HG03039 (cell line): Measurements from ENCODE around the gene POU1F1.
A peak's percentile ranks its signal among the peaks of the same experiment; 100 is the strongest.
"Not testable (repeated sequence)": the region's sequence is repeated elsewhere in the genome, so short reads cannot be mapped to it uniquely, and the experiment has no call there.

ENCODE experiments used
- ATAC-seq: cut with Tn5 transposase; IDR thresholded peaks from one replicate; pipeline ENCODE4 v1.9.1; 2021; ENCODE audit warnings: mild to moderate bottlenecking, moderate library complexity; ENCODE audit not compliant: unreplicated experiment

POU1F1 gene

DNA sequence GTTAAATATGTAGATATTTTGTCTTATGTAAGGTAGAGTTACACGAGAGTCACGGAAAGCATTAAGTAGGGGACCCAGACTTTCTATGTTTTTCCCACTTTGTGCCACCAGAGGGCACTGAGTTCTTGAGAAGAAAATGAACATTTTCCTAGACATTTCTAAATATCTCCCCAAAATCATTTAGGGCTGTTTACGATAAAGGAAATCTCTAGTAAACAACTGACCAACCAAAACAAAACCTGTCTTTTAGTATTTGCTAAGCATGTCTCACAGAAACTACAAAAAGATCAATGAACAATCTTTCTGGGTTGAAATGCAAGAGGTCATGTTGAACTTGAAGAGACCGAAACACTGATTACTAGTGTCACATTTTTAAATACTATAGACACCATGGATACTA is 16.1 kb downstream of the POU1F1 start:
- peak; percentile 68 for ATAC-seq

DNA sequence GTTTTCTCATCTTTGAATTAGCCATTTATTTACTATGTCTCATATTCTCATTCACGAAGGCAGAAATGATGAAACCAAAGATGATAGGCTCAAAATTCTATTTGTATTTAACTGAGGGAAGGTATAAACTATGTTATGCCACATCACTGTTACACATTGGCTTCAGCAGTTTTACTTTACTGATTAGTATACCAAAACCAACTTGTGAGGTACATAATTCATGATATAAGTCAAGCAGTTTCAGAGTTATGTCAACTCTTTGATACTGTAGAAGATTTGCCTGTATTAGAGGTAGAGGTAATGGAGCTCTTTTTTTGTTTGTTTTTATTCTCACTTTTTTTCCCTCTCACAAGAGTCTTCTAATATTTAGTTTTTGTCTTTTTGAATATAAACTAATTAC is 26.4 kb downstream of the POU1F1 start:
- no peak for ATAC-seq

DNA sequence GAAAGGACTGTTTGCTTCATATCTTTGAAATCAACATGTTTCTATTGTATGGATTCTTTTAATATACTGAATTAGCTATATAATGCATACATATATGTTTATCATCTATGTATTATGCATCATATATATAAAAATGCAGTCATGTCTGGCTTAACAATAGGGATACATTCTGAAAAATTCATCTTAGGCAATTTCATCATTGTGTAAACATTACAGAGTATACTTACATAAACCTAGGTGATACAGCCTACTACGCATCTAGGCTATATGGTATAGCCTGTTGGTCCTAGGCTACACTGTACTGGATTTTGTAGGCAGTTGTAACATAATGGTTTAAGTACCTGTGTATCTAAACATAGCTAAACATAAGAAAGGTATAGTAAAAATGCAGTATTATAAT is 27.6 kb downstream of the POU1F1 start:
- no peak for ATAC-seq

DNA sequence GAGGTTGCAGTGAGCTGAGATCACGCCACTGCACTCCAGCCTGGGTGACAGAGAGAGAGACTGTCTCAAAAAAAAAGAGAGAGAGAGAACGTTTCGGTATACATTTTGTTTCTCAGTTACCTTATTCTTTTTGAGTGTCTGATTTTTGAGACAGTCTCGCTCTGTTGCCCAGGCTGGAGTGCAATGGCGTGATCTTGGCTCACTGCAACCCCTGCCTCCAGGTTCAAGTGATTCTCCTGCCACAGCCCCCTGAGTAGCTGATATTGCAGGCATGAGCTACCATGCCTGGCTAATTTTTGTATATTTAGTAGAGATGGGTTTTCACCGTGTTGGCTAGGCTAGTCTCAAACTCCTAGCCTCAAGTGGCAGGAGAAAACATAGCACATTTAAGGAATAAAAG is 28.2 kb downstream of the POU1F1 start:
- ATAC-seq = not testable (repeated sequence)

DNA sequence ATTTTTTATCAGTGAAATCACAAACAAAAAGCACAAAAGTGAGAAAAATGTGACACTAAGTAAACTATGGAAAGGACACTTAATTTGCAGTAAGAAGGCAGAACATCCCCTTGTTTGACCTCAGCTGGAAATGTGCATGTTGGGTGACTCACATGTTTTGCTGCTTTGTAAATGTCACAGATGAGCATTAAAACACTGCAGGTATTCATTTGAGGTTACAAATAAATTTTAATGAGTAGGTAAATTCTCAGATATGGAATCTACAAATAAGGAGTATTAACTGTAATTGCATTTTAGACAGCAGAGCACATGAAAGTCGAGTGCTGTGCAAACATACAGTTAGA is 29.0 kb downstream of the POU1F1 start:
- ATAC-seq = no peak

DNA sequence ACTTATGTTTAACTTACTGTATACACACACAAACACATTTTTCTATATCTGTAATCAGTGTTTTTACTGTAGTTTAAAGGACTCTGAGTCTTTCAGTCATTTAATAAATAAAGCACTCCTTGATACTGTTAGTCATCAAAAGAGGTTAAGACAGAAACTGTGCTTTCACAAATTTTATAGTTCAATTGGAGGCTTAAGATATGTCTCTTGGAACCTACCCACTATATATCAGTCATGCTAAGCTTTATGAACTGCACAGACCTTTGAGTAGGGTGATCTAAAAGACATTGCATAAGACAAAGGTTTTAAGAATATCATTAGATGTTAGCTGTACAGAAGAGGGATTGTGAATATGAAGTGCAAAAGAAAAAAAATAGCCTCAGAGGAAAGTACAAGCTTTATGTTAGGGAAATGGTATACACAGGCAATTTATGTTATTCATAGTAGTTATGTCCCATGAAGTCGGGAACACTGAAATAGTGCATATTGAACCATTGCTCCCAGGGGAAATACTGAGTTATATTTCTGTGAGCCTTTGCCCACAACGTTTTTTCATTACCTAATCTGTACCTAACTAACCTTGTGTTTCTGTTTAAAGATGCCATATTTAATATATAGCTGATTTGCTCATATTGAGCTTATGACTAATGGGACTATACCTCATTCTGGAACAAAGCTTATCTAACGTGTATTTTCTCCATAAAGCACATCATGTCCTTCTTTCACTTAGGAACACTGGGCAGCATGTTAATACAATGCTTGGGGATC is 29.5 kb downstream of the POU1F1 start:
- ATAC-seq = no peak

DNA sequence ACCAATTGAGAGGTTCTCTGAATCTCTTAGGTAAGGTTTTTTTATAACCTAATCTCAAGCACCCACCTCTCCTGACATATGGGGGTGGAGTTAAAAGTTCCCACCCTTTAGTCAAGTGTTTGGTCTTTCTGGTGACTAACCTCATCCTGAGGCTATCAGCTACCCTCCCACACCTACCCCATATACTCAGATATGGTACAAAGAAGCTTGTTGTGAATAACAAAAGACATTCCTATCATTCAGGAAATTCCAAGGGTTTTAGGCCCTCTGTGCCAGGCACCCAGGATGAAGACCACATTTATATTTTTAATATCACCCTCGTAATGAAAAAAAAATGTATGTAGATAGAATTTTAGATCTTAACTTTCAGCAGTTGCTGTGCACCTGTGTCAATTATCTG is 40.3 kb downstream of the POU1F1 start:
- no peak for ATAC-seq

DNA sequence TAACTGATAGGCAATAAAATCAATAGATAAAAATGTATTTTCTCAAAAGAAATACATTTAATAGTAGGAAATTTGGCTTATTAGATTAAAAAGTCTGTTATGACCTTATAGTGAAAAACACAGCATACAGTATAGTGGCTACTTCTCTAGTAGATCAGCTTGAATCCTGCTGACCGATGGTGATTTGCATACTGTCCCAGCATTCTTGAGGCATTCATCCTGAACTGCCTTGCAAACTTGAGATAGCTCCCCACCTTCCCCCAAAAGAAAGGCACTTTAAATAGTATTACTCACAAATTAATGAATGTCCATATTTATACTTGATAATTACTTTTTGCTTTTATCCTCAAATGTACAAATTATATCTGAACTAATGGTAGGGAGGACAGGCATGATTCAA is 42.6 kb downstream of the POU1F1 start:
- no peak for ATAC-seq

DNA sequence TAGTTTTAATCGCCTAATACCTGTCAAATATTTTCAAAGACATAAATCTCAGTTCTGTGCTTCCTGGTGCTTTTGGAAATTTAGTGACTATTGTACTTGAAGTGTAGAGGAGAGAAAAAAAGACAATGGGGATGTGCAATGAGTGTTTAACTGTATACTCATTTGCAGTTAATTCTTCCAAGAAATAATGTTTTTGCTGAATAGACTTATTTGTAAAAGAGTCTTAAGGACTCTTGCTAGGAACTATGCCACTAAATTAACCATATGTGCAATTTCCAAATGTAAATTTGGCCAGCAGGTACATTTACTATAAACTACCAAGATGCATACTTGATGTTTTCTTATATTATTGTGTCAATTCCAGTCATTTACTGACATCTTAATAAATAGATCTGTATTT is 47.3 kb downstream of the POU1F1 start:
- no peak for ATAC-seq

DNA sequence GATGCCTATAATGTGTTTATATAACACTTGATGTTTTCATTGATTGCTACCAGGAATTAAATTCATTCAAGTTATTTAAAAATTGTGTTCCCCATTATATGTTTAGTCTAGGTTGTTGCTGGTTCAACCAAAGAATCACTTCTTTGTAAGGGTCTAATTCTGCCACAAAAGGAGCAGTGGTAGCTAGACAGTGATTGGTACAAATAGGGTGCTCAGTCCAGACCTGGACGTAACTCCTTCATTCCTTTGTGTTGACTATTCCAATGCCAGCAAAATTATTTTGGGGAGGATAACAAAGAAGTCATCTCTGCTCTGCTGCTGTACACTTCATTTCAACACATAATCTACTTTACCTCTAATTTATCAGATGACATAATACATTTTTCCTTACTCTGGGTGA is 48.1 kb downstream of the POU1F1 start:
- no peak for ATAC-seq

DNA sequence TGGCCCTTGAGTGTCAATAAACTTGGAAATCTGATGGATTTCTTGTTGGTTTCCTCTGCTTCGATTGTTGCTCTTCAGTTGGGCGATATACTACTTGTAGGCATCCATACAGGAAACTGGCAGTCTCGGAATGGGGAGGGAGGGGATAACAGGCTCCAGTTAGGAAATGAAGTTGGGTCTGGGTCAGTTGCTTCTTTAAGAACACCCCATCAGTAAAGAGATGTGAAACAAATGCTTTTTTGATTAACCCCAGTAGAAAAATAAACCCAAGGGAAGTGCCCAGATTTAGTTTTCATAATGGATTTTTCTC is 48.6 kb downstream of the POU1F1 start:
- peak; percentile 3 for ATAC-seq

DNA sequence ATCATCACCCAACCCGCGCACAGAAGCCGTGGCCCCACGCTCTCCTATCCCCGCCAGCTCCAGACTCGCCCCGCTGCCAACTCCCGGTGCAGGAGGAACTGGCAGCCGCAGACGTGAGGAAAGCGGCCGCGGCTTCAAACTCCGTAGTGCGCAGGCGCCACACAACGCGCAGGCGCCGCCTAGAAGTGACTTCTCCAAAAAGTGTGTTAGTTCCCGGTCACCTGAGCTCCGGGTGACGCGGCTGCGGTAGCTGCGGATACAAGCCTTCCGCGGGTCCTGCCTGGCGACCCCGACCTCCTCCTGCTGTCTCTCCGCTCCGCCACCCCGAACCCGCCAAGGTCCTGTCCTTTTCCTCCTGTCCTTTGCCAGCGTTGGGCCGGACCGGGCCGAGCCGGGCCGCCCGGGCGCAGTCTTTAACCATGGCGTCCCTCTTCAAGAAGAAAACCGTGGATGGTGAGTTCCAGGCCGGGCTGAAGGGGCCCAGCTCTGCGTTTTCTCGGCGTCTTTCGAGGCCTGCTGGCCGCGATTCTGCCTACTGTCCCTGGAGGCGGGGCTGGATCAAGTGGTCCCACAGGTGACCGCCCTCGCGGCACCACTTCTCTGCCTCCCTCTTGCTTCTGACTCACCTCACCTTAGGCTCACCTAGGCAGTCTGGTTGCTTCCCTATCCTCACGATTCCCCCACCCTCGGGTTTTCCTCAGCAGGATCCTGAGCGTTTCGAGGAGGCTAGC is 49.1 kb downstream of the POU1F1 start, which contains the start of gene CHMP2B:
Gene CHMP2B, plus strand, starts transcription at position 206 of the 731 bp plus-strand sequence. Its CDS starts 214 bp downstream, at position 420.
- peak; percentile 97 for ATAC-seq

DNA sequence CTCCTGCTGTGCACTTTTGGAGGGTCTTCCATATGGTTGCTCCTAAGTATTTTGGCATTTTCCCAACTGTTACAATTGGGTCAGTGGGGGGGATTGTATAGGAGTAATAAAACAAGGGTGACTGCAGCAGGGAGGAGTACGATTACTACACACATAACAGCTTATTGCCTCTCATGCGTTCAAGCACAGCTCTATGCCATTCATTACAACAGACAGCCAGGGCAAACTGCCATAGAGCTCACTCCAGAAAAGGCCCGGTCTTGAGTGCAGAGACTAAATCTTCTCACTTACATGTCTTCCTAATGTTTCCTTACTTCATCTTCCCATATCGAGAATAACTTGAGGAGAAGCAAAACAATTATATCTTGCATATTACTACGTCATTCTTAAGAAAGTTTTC is 50.7 kb downstream of the POU1F1 start:
- no peak for ATAC-seq

DNA sequence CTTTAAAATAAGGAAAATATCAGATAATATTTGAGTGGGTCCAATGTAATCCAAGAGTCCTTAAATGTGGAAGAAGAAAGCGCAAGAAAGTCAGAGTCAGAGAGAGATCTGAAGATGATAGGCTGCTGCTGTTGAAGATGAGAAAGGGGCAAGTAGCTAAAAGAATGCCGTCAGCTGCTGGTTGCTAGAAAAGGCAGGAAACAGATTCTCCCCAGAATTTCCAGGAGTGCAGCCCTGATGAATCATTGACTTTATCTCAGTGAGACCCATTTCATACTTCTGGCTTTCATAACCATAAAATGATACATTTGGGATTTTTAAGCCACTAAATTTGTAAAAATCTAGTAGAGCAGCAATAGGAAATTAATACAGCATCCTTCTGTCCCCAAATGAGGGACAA is 56.8 kb downstream of the POU1F1 start:
- ATAC-seq = no peak

DNA sequence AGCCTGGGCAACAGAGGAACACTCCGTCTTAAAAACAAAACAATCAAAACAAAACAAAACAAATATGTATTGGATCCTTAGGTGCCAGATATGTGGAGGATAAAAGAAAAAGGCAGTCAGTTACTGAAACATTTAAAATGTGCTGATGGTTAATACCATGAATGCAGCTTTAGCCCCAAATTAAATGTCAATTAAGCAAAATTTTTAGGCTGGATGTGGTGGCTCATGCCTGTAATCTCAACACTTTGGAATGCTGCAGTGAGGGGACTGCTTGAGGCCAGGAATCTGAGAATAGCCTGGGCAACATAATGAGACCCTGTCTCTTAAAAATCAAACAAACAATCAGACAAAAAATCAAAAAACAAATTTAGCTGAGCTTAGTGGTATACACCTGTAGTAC is 57.8 kb downstream of the POU1F1 start:
- no peak for ATAC-seq
